ENCODE measurements around the gene CLDN19. TPM values are rescaled to one million over a fixed set of nuclear protein-coding genes. Genes with fewer than 3 reads are reported as not detected.
A peak's percentile ranks its signal among the peaks of the same experiment; 100 is the strongest.

Gene CLDN19
- total RNA-seq, 1 donor from 2014 or later = not detected

DNA sequence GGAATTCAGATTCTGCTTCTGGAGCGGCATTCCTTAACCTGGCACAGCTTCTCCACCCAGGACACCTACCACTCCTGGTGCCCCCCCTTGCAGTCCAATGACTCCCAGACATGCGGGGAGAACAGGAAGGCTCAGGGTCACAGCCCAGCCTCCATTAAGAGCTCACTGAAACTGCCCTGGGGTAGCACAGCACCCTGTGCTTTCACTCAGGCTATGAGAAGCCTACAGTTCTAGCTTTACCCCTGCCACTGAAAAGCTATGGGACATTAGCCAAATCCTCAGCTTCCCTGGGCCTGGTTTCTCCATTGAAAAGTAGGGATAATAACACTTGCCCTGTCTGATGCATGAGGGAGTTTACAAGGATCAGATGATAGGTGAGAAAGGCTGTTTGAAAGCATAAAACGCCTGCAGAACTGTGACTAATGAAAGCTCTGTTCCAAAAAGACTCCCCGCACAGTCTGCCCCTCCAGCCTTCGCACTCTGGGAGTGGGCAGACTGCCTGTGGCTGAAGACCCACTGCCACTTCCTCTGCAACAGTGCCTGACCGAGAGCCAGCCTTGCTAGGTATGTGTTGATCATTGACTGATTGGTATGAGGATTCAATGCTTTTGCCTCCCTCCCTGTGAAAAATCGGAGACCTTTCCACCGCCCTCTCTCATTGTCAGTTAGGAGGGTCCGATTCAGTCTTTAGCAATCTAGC lies 2.7 kb upstream of the CLDN19 start:
- peak; percentile 41 for DNase-seq (ENCODE audit: low spot score)
- intact Hi-C loops (cut with DNase I) = loop anchor here (10.0 kb wide), 1 partner anchor 398 kb away; no protein-coding TSS in a partner anchor

DNA sequence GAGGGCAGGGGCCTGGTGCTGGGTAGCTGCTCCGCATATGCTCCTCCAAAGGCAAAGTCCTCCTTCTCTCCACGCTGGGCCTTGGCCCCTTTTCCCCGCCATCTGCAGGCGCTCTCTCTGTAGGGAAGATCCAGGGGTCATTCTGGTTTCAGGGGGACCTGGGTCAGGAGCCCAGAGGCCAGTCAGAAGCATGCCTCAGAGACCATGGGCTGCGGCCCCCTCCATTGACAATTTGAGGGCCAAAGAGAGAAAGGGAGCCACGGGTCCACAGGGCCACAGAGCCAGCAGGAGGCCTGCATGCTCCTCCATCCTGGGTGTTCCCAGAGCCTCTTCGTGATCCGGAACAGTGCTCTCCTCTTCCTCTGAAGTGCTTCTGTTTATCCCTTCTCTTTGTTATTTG lies 2.1 kb upstream of the CLDN19 start:
- DNase-seq (ENCODE audit: low spot score) = no peak
- intact Hi-C loops (cut with DNase I) = loop anchor here (10.0 kb wide), 1 partner anchor 397 kb away; no protein-coding TSS in a partner anchor

GRCh38 chr1:42741706-42742105 lies 1.7 kb upstream of the CLDN19 start:
- intact Hi-C loops (cut with DNase I) = loop anchor here (10.0 kb wide), 1 partner anchor 397 kb away; no protein-coding TSS in a partner anchor
- peak; percentile 58 for DNase-seq (ENCODE audit: low spot score)

DNA sequence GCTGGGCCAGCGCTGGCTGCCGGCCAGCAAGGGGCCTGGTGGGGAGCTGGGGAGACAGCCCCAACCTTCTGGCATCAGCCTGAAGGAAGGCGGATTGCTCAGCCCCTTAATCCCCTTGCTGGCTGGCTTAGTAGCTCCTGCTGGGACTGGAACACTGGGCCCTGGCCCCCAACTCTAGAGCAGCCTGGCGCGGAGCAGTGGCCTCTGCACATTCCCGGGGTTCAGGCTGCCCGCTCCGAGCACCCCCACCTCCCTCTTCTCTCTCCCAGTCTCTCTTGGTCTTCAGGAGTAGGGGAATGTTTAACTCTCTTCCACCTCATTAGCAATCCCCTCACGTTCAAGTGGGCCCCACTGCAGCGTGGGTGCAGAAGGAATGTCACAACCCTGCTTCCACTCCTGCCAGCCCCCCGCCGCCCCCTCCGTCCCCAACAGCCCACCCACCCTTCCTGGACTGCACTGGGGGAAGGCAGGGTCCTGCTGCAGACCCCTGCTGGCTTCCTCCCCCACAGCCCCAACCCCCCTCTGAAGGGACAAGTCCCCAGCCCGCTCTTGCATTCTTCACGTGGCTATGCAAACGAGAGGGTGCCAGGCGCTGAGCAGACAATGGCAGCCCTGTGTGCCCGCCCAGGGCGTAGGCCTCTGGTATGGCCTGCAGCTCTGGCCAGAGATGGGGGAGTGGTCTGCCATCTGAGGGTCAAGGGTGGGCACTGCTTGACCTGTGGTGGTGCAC lies 980 bp upstream of the CLDN19 start:
- intact Hi-C loops (cut with DNase I) = loop anchor here (10.0 kb wide), 1 partner anchor 396 kb away; no protein-coding TSS in a partner anchor
- peak; percentile 61 for DNase-seq (ENCODE audit: low spot score)

DNA sequence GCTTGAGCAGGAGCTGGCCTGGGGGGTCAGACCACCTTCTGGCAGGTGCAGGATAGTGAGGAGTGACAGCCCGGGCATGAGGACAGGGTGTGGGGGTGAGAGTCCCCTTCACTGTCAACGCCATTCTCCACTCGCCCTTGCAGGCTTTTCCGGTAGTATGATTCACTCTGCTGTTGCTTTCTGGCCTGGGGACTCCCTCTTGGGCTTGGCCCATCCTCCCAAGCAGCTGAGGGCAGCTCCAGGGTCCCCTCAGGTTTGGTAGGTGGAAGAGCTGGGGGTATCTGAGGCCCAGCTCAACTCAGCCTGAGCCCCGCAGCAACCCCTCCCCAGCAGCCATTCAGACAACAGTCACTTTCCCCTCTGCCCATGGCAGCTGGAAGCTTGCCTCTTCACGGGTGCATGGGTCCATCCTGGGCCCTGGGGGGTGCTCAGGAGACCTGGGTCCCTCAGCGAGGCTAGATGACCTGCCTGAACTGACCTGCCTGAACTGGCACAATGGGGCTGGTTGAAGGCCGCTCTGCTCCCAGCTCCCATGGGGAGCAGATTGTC lies 1.3 kb downstream of the CLDN19 start:
- DNase-seq (ENCODE audit: low spot score) = peak; percentile 31
- intact Hi-C loops (cut with DNase I) = no loop called here

- DNase-seq (ENCODE audit: low spot score) = peak; percentile 43
- intact Hi-C loops (cut with DNase I) = no loop called here
Observed at GRCh38 chr1:42737986-42738677, 1.9 kb downstream of the CLDN19 start.

GRCh38 chr1:42737257-42737656 lies 2.8 kb downstream of the CLDN19 start:
- peak; percentile 64 for DNase-seq (ENCODE audit: low spot score)
- intact Hi-C loops (cut with DNase I) = no loop called here

- peak; percentile 75 for DNase-seq (ENCODE audit: low spot score)
- intact Hi-C loops (cut with DNase I) = no loop called here
Observed at GRCh38 chr1:42736571-42737200, 3.4 kb downstream of the CLDN19 start.

- intact Hi-C loops (cut with DNase I) = no loop called here
- DNase-seq (ENCODE audit: low spot score) = peak; percentile 74
Observed at GRCh38 chr1:42736152-42736551, 3.9 kb downstream of the CLDN19 start.

- peak; percentile 46 for DNase-seq (ENCODE audit: low spot score)
- intact Hi-C loops (cut with DNase I) = no loop called here
Observed at GRCh38 chr1:42735477-42736105, 4.4 kb downstream of the CLDN19 start.

- peak; percentile 67 for DNase-seq (ENCODE audit: low spot score)
- intact Hi-C loops (cut with DNase I) = no loop called here
Observed at GRCh38 chr1:42735056-42735455, 5.0 kb downstream of the CLDN19 start.

GRCh38 chr1:42734201-42735035 lies 5.6 kb downstream of the CLDN19 start:
- DNase-seq (ENCODE audit: low spot score) = peak; percentile 47
- intact Hi-C loops (cut with DNase I) = no loop called here

DNA sequence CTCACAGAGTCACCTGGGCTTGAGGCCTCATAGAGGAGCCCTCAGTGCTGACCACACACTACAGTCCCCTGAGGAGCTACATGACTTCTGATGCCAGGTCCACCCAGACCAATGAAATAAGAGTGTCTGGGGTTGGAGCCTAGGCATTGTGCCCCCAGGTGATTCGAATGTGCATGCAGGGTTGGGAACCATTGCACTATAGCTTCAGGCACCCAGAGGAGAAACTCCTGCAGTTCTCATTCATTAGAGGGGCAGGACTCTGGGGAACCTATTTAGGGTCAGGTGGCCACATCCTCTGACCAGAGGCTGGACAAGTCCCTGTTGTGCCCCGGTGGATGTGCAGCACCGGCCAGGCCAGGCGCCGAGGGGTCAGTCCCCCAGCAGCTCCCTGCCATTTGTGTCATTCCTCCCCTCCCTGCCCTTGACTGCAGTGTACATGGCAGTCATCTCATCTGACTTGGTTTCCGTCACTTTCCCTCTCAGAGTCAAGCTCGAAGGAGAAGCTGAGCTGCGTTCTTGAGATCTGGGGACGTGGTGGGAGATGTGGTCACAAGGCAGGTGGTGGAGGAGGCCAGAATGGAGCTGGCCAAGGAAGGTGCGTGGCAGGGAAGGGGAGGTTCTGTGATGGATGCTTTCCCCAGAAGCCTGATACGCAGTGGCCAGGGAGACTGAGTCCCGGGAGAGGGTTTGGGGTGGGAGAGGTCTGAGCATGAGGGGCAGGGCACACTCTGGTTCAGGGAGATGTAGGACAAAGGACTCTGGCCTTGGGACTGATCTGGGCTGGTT lies 6.4 kb downstream of the CLDN19 start:
- intact Hi-C loops (cut with DNase I) = no loop called here
- DNase-seq (ENCODE audit: low spot score) = peak; percentile 38

DNA sequence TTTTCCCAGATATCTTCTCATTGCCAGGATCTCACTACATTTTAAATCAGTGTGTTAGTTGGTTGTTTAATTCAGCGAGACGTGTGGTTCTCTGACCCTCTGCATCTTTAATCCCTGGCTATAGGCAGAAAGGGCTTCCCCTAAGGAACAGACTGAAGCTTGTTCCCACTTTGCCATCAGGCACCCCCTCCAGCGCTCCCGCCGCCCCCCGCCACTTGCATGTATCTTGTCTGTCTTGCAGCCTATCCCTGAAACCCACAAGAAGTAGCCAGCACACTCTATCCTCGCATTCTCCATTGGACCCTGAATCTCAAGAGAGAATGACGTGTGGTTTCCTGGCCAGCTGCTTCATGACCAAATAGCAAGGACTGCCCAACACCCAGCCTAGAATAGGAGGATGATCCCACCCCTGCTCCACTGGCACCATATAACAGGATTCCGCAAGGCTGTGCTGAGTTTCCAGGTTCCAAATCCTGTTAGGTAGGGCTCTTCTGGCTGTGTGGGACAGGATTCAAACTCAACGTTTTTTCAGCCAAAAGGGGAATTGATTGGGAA lies 7.8 kb downstream of the CLDN19 start:
- DNase-seq (ENCODE audit: low spot score) = peak; percentile 27
- intact Hi-C loops (cut with DNase I) = no loop called here

- peak; percentile 9 for DNase-seq (ENCODE audit: low spot score)
- intact Hi-C loops (cut with DNase I) = no loop called here
Observed at GRCh38 chr1:42731585-42731984, 8.5 kb downstream of the CLDN19 start.

- intact Hi-C loops (cut with DNase I) = no loop called here
- peak; percentile 10 for DNase-seq (ENCODE audit: low spot score)
Observed at GRCh38 chr1:42730988-42731387, 9.0 kb downstream of the CLDN19 start.

- intact Hi-C loops (cut with DNase I) = no loop called here
- no peak for DNase-seq (ENCODE audit: low spot score)
Observed at GRCh38 chr1:42730002-42730401, 10.0 kb downstream of the CLDN19 start.

Measured in cardiac septum (tissue), 1 donor.